HepG2 (cell line): ENCODE results near the gene ZBTB7C. TPM values are rescaled to one million over a fixed set of nuclear protein-coding genes. Genes with fewer than 3 reads are reported as not detected.
A peak's percentile ranks its signal among the peaks of the same experiment; 100 is the strongest.

Experiments
- ATAC-seq: fragments of 200-7000 bp; cut with Tn5 transposase; 3 replicates; pipeline ENCODE4 v1.9.1; 2020; ENCODE audit warnings: mild to moderate bottlenecking, moderate library complexity
- BruUV-seq: library from RNA; stranded (reverse); fragments of 400-500 nt; replicated peaks from 2 replicates; lab custom pipeline; 2021; lab: Mats Ljungman, UMichigan
- CTCF ChIA-PET: fragments of 300-600 bp; formaldehyde crosslinking; extraction: SDS; loops from one replicate; lab custom pipeline; 2021; ENCODE audit warnings: low total read pairs, inconsistent platforms, low intra/inter-chr PET ratio; lab: Yijun Ruan, JAX
- POLR2A ChIA-PET: fragments of 350-600 bp; sonication (Branson Sonifier 250); formaldehyde crosslinking; loops from one replicate; lab custom pipeline; 2020; ENCODE audit warnings: antibody characterized with exemption, inconsistent platforms; lab: Yijun Ruan, JAX
- DNase-seq: peaks from one replicate; pipeline ENCODE4 v3.0.0-alpha.2; 2015; ENCODE audit warnings: low spot score
- FAIRE-seq: peaks from 3 replicates; lab custom pipeline; 2011; peaks lifted over from hg19 to GRCh38; lab: Jason Lieb, UNC
- H2AFZ ChIP-seq: one replicate; pipeline ENCODE4 v1.6.1; 2011; ENCODE audit warnings: low read length, inconsistent platforms
- H3K27ac ChIP-seq: fragments of 300-600 bp; 3 replicates; pipeline ENCODE4 v1.8.0; 2011; ENCODE audit warnings: mixed run types, mild to moderate bottlenecking, mixed read lengths, low read length, inconsistent platforms; ENCODE audit not compliant: insufficient read depth; ENCODE audit errors: extremely low read length
- H3K27me3 ChIP-seq, 2 experiments: fragments of 200-600 bp in 1 of 2; 2 replicates in 1 of 2; 3 replicates in 1 of 2; pipeline versions ENCODE4 v1.6.0 to v1.8.0; 2011; ENCODE audit warnings: low read length in 2 of 2, mild to moderate bottlenecking in 2 of 2, moderate library complexity in 2 of 2, inconsistent platforms in 1 of 2; ENCODE audit not compliant: insufficient read depth in 2 of 2, control insufficient read depth in 1 of 2
- H3K36me3 ChIP-seq, 2 experiments: fragments of 200-600 bp in 1 of 2; replicated peaks in 1 of 2; 2 replicates in 1 of 2; 3 replicates in 1 of 2; pipeline versions ENCODE4 v1.5.1 to v1.8.0; 2011; ENCODE audit warnings: low read length in 2 of 2, inconsistent platforms in 1 of 2; ENCODE audit not compliant: insufficient read depth in 2 of 2, control insufficient read depth in 1 of 2
- H3K4me1 ChIP-seq: 2 replicates; pipeline ENCODE4 v1.5.1; 2012; ENCODE audit warnings: low read length, inconsistent platforms; ENCODE audit not compliant: insufficient read depth
- H3K4me2 ChIP-seq: 2 replicates; pipeline ENCODE4 v1.6.0; 2011; ENCODE audit warnings: low read depth, low read length, inconsistent platforms
- H3K4me3 ChIP-seq, 3 experiments: fragments of 200-600 bp in 1 of 3; sonication (generic), shearing (Covaris generic) in 1 of 3; replicated peaks in 1 of 3; 2 replicates each; pipeline ENCODE4 v1.5.1; 2011 to 2016; ENCODE audit warnings: low read length in 3 of 3, inconsistent platforms in 2 of 3, low read depth in 2 of 3, mild to moderate bottlenecking in 2 of 3, control low read depth in 1 of 3, mixed read lengths in 1 of 3; ENCODE audit not compliant: insufficient read depth in 1 of 3
- H3K79me2 ChIP-seq: one replicate; pipeline ENCODE4 v1.6.1; 2011; ENCODE audit warnings: low read length, inconsistent platforms; ENCODE audit not compliant: insufficient read depth
- H3K9ac ChIP-seq: 2 replicates; pipeline ENCODE4 v1.6.0; 2011; ENCODE audit warnings: mild to moderate bottlenecking, low read depth, low read length, inconsistent platforms; ENCODE audit not compliant: insufficient read depth
- H3K9me3 ChIP-seq: 2 replicates; pipeline ENCODE4 v1.5.1; 2012; ENCODE audit warnings: mild to moderate bottlenecking, low read length
- H4K20me1 ChIP-seq: 2 replicates; pipeline ENCODE4 v1.6.0; 2011; ENCODE audit warnings: inconsistent platforms, mild to moderate bottlenecking, low read length, moderate library complexity; ENCODE audit not compliant: insufficient read depth
- CBX5 ChIP-seq: sonication (generic); formaldehyde crosslinking; IDR thresholded peaks from 2 replicates; pipeline ENCODE4 v1.4.0; 2020; ENCODE audit warnings: missing genetic modification reagents, borderline replicate concordance
- CEBPB ChIP-seq: IDR thresholded peaks from 2 replicates; pipeline ENCODE4 v1.6.1; 2011; ENCODE audit warnings: low read depth, low read length, improper control_type of control experiment, borderline replicate concordance
- CEBPG ChIP-seq: IDR thresholded peaks from 2 replicates; pipeline ENCODE4 v1.6.1; 2016
- SETDB1 ChIP-seq: sonication (generic); formaldehyde crosslinking; IDR thresholded peaks from 2 replicates; pipeline ENCODE4 v1.5.1; 2020; ENCODE audit warnings: missing genetic modification reagents, mild to moderate bottlenecking, borderline replicate concordance
- TGIF2 ChIP-seq: IDR thresholded peaks from 2 replicates; pipeline ENCODE4 v1.6.1; 2016; ENCODE audit warnings: control low read depth, missing compliant biosample characterization
- ZNF501 ChIP-seq: sonication (generic); formaldehyde crosslinking; IDR thresholded peaks from 2 replicates; pipeline ENCODE4 v1.5.1; 2020; ENCODE audit warnings: mild to moderate bottlenecking, moderate library complexity, missing genetic modification reagents
- ZNF674 ChIP-seq: sonication (generic); formaldehyde crosslinking; IDR thresholded peaks from 2 replicates; pipeline ENCODE4 v1.5.0; 2020; ENCODE audit warnings: low read depth, mild to moderate bottlenecking, missing genetic modification reagents
- ZNF747 ChIP-seq: sonication (generic); formaldehyde crosslinking; IDR thresholded peaks from 2 replicates; pipeline ENCODE4 v1.8.1; 2023; ENCODE audit warnings: missing genetic modification reagents, mild to moderate bottlenecking, borderline replicate concordance
- WGBS: methylation state at CpG from one replicate; pipeline ENCODE4 v1.1.6; 2017; ENCODE audit warnings: low lambda C conversion rate; 5-methylcytosine and 5-hydroxymethylcytosine counted together
- in situ Hi-C: cut with HindIII; loops from 2 replicates; pipeline ENCODE4 v1.10.0; 2017; ENCODE audit warnings: low pct_unique_long_range_greater_than_20kb; ENCODE audit not compliant: extremely low pct_ligation_motif_present
- intact Hi-C: fragments of 100-400 bp; cut with micrococcal nuclease; formaldehyde crosslinking; loops from one replicate; pipeline ENCODE4 v1.10.0; 2022; ENCODE audit not compliant: unreplicated experiment
- polyA plus RNA-seq, 8 experiments: library from polyadenylated mRNA; depleted of rRNA in 3 of 8; stranded (reverse) in 7 of 8; unstranded in 1 of 8; fragments of >200 nt; fragmentation: Illumina TruSeq in 4 of 8; extraction: Trizol in 4 of 8; gene quantifications; 2 replicates each; pipeline versions ENCODE4 v1.2.1 to v1.2.3, GENCODE V29; 2011 to 2016; ENCODE audit warnings: low read depth in 4 of 8, missing spikeins in 1 of 8, mixed read lengths in 1 of 8; ENCODE audit not compliant: insufficient read depth in 1 of 8
- total RNA-seq, 5 experiments: library from RNA; depleted of rRNA; stranded (reverse); fragments of >200 nt; fragmentation: Illumina TruSeq; extraction: Trizol; gene quantifications; 2 replicates each; pipeline ENCODE4 v1.2.3, GENCODE V29; 2016; ENCODE audit warnings: low read depth in 1 of 5
- TF ChIP-seq, protein P1 (sequence below): sonication (generic); formaldehyde crosslinking; IDR thresholded peaks from 2 replicates; pipeline ENCODE4 v1.4.0; 2020; ENCODE audit warnings: missing genetic modification reagents

ZBTB7C gene
- total and polyA plus RNA-seq, 2 of the 13 experiments (the other 11 are each of a cell fraction or from before 2014, with no cell fraction given), result 0.01 to 0.04 TPM

- WGBS, result 50% methylated on average over 2 of the region's 2 CpGs
- no peak overlapping the region for H3K27ac ChIP-seq
- no peak overlapping the region for H3K9ac ChIP-seq
- ATAC-seq (peak; percentile 37; the same call in 1 of the 3 replicates), DNase-seq (no peak), FAIRE-seq (no peak)
- ChIA-PET POLR2A (no interaction called here), CTCF (no interaction called here)
- intact Hi-C loops (no loop called here), in situ Hi-C loops (no loop called here)
- H3K4me3 ChIP-seq, result no peak overlapping the region
- H3K79me2 ChIP-seq, result no peaks in the 10 kb centered on the region
- H3K4me2 ChIP-seq, result no peak overlapping the region
- TF ChIP-seq CEBPB, result peak; percentile 83
- TF ChIP-seq SETDB1 (CRISPR knock-in tag), result no peak
- peak; percentile 48 for TF ChIP-seq CEBPG (CRISPR knock-in tag)
- TF ChIP-seq ZNF674 (CRISPR knock-in tag), result no peak
- no peak for TF ChIP-seq ZNF747 (CRISPR knock-in tag)
- H4K20me1 ChIP-seq, result no peaks in the 10 kb centered on the region
- no peaks in the 10 kb centered on the region for H3K4me1 ChIP-seq
- peaks cover 2 to 12% of the 10 kb centered on the region in 2 experiments; a peak in 2 of 5 replicates for H3K27me3 ChIP-seq
- no peaks in the 10 kb centered on the region for H3K9me3 ChIP-seq
- no peaks in the 10 kb centered on the region for H3K36me3 ChIP-seq
- BruUV-seq, result no TSS peak
- no peak overlapping the region for H2AFZ ChIP-seq
These were observed 391.5 kb downstream of the ZBTB7C start for GRCh38 chr18:48017635-48018034.

DNA sequence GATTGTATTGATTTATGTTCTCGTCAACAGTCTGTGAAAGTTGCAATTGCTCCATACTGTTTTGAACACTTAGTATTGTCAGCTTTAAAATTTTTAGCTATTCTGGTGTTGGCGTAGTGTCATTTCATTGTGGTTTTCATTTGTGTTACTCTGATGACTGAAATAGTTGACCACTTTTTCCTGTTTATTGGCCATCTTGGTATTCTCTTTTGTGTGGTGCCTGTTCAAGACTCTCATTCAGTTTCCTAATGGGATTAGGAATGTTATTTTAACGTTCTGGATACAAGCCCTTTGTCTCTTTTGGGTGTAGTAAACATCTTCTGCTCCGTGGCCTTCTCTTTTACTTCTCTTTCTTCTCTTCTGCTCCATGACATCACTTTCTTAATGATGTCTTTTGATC is 396.0 kb downstream of the ZBTB7C start:
- no peak overlapping the region for H3K27ac ChIP-seq
- TF ChIP-seq TGIF2 (CRISPR knock-in tag), result no peak
- no peak for TF ChIP-seq ZNF501 (CRISPR knock-in tag)
- TF ChIP-seq, protein P1, sequence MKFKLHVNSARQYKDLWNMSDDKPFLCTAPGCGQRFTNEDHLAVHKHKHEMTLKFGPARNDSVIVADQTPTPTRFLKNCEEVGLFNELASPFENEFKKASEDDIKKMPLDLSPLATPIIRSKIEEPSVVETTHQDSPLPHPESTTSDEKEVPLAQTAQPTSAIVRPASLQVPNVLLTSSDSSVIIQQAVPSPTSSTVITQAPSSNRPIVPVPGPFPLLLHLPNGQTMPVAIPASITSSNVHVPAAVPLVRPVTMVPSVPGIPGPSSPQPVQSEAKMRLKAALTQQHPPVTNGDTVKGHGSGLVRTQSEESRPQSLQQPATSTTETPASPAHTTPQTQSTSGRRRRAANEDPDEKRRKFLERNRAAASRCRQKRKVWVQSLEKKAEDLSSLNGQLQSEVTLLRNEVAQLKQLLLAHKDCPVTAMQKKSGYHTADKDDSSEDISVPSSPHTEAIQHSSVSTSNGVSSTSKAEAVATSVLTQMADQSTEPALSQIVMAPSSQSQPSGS (CRISPR knock-in tag), result no peak
- TF ChIP-seq CBX5 (CRISPR knock-in tag), result no peak
- no peak overlapping the region for H3K4me2 ChIP-seq
- peaks cover 8% of the 10 kb centered on the region for H3K4me1 ChIP-seq
- no TSS peak for BruUV-seq
- CTCF ChIA-PET, result no interaction called here
- no peak for FAIRE-seq
- H3K9me3 ChIP-seq, result no peaks in the 10 kb centered on the region
- ATAC-seq, result no peak
- H4K20me1 ChIP-seq, result no peaks in the 10 kb centered on the region
- no peaks in the 10 kb centered on the region for H3K36me3 ChIP-seq
- H2AFZ ChIP-seq, result no peak overlapping the region
- no peaks in the 10 kb centered on the region for H3K79me2 ChIP-seq
- 17% methylated on average over 4 of the region's 4 CpGs for WGBS
- in situ Hi-C loops (no loop called here), intact Hi-C loops (no loop called here)
- POLR2A ChIA-PET, result no interaction called here
- DNase-seq, result no peak
- peaks cover 4 to 19% of the 10 kb centered on the region in 2 experiments; a peak in 3 of 5 replicates for H3K27me3 ChIP-seq
- H3K9ac ChIP-seq, result no peak overlapping the region
- H3K4me3 ChIP-seq, result no peak overlapping the region
